CD8-positive, alpha-beta memory T cell (primary cell): ENCODE results near the gene PGM2. TPM values are rescaled to one million over a fixed set of nuclear protein-coding genes. Genes with fewer than 3 reads are reported as not detected.

Source experiments
- CTCF ChIA-PET: fragments of 350-600 bp; sonication (Branson Sonifier 250); formaldehyde crosslinking; loops from one replicate; lab custom pipeline; 2021; ENCODE audit warnings: antibody characterized with exemption; lab: Charles Lee
- POLR2A ChIA-PET: fragments of 350-600 bp; sonication (Branson Sonifier 250); formaldehyde crosslinking; loops from one replicate; lab custom pipeline; 2021; ENCODE audit warnings: antibody characterized with exemption; lab: Charles Lee
- DNase-seq, 5 donors: peaks; one replicate each; pipeline versions ENCODE4 v3.0.0 to v3.0.0-alpha.2; 2020 to 2022; ENCODE audit warnings: mixed read lengths in 1 of 5
- H3K27ac ChIP-seq: one replicate; pipeline ENCODE4 v1.7.0; 2013; ENCODE audit warnings: low read depth, mild to moderate bottlenecking, low read length, moderate library complexity
- H3K27me3 ChIP-seq: 2 replicates; pipeline ENCODE4 v1.7.0; 2013; ENCODE audit warnings: low read length, mild to moderate bottlenecking; ENCODE audit not compliant: insufficient read depth, poor library complexity, severe bottlenecking
- H3K36me3 ChIP-seq: 2 replicates; pipeline ENCODE4 v1.7.0; 2013; ENCODE audit warnings: mild to moderate bottlenecking, low read length, moderate library complexity; ENCODE audit not compliant: insufficient read depth
- H3K4me1 ChIP-seq: 2 replicates; pipeline ENCODE4 v1.7.0; 2013; ENCODE audit warnings: mild to moderate bottlenecking, low read length, moderate library complexity; ENCODE audit not compliant: insufficient read depth
- H3K4me3 ChIP-seq: 2 replicates; pipeline ENCODE4 v1.7.0; 2013; ENCODE audit warnings: mild to moderate bottlenecking, low read length
- H3K9me3 ChIP-seq: 2 replicates; pipeline ENCODE4 v1.7.0; 2013; ENCODE audit warnings: mild to moderate bottlenecking, low read length
- H3K27ac Mint-ChIP-seq, 8 donors: one replicate each; pipeline ENCODE4 v1.8.0; 2020 to 2021; ENCODE audit warnings: mixed read lengths in 8 of 8, mild to moderate bottlenecking in 6 of 8, inconsistent platforms in 3 of 8, moderate library complexity in 3 of 8
- H3K27me3 Mint-ChIP-seq, 2 donors: one replicate each; pipeline ENCODE4 v1.8.0; 2020 to 2021; ENCODE audit warnings: mixed read lengths in 2 of 2, mild to moderate bottlenecking in 1 of 2, moderate library complexity in 1 of 2
- H3K36me3 Mint-ChIP-seq, 3 donors: one replicate each; pipeline ENCODE4 v1.8.0; 2020 to 2021; ENCODE audit warnings: mixed read lengths in 3 of 3, inconsistent platforms in 1 of 3, mild to moderate bottlenecking in 1 of 3
- H3K4me1 Mint-ChIP-seq, 3 donors: one replicate each; pipeline ENCODE4 v1.8.0; 2020 to 2021; ENCODE audit warnings: mixed read lengths in 3 of 3, inconsistent platforms in 1 of 3, mild to moderate bottlenecking in 1 of 3
- H3K4me3 Mint-ChIP-seq, 7 donors: one replicate each; pipeline ENCODE4 v1.8.0; 2020 to 2021; ENCODE audit warnings: mixed read lengths in 7 of 7, mild to moderate bottlenecking in 6 of 7, moderate library complexity in 4 of 7, inconsistent platforms in 2 of 7
- H3K9me3 Mint-ChIP-seq, 5 donors: one replicate each; pipeline ENCODE4 v1.8.0; 2020 to 2022; ENCODE audit warnings: mixed read lengths in 5 of 5, mild to moderate bottlenecking in 3 of 5, moderate library complexity in 2 of 5, inconsistent platforms in 1 of 5
- polyA plus RNA-seq: library from polyadenylated mRNA; unstranded; fragments of 300-500 nt; fragmentation: Illumina TruSeq; gene quantifications from one replicate; pipeline ENCODE4 v1.2.3, GENCODE V29; 2021
- total RNA-seq, 2 experiments: library from RNA; stranded (reverse); gene quantifications; one replicate each; pipeline ENCODE4 v1.2.3, GENCODE V29; 2021

The PGM2 gene
- total and polyA plus RNA-seq, 3 experiments from 2014 or later, result 18.1 to 65.9 (median 62.3) TPM

GRCh38 chr4:37882665-37883296 lies 56.3 kb downstream of the PGM2 start:
- POLR2A ChIA-PET, result no interaction called here
- no peak for DNase-seq
- H3K4me3 Mint-ChIP-seq, result no peak overlapping the region

GRCh38 chr4:37884855-37885487 lies 58.5 kb downstream of the PGM2 start:
- Mint-ChIP-seq H3K9me3 (no peaks in the 10 kb centered on the region), H3K27me3 (no peaks in the 10 kb centered on the region), H3K4me3 (peak overlapping the region in 1 of 7 donors; percentile 7), H3K4me1 (peaks cover 0 to 12% (median 5%) of the 10 kb centered on the region in 3 donors), H3K36me3 (no peaks in the 10 kb centered on the region), H3K27ac (no peak overlapping the region)
- POLR2A ChIA-PET, result no interaction called here
- no peaks in the 10 kb centered on the region for H3K27me3 ChIP-seq
- no peaks in the 10 kb centered on the region for H3K36me3 ChIP-seq
- CTCF ChIA-PET, result no interaction called here
- H3K9me3 ChIP-seq, result no peaks in the 10 kb centered on the region
- DNase-seq, result no peak
- no peaks in the 10 kb centered on the region for H3K4me1 ChIP-seq
- no peak overlapping the region for H3K27ac ChIP-seq
- H3K4me3 ChIP-seq, result no peak overlapping the region

More at GRCh38 chr4:37882665-37883296, 56.3 kb downstream of the PGM2 start:
- H3K4me1 Mint-ChIP-seq, result no peaks in the 10 kb centered on the region
- H3K36me3 Mint-ChIP-seq, result no peaks in the 10 kb centered on the region
- no peak overlapping the region for H3K27ac Mint-ChIP-seq
- no peaks in the 10 kb centered on the region for H3K4me1 ChIP-seq
- no peak overlapping the region for H3K27ac ChIP-seq
- H3K9me3 ChIP-seq, result no peaks in the 10 kb centered on the region
- H3K9me3 Mint-ChIP-seq, result no peaks in the 10 kb centered on the region
- no peak overlapping the region for H3K4me3 ChIP-seq
- CTCF ChIA-PET, result no interaction called here
- H3K27me3 ChIP-seq, result no peaks in the 10 kb centered on the region
- no peaks in the 10 kb centered on the region for H3K27me3 Mint-ChIP-seq
- no peaks in the 10 kb centered on the region for H3K36me3 ChIP-seq

- no peak overlapping the region for H3K4me3 ChIP-seq
- H3K27ac ChIP-seq, result no peak overlapping the region
- ChIA-PET POLR2A (no interaction called here), CTCF (no interaction called here)
- no peak for DNase-seq
- Mint-ChIP-seq H3K9me3 (no peaks in the 10 kb centered on the region), H3K4me1 (peaks cover 0 to 12% (median 5%) of the 10 kb centered on the region in 3 donors), H3K27ac (no peak overlapping the region), H3K36me3 (no peaks in the 10 kb centered on the region), H3K27me3 (no peaks in the 10 kb centered on the region), H3K4me3 (no peak overlapping the region)
- H3K36me3 ChIP-seq, result no peaks in the 10 kb centered on the region
- no peaks in the 10 kb centered on the region for H3K9me3 ChIP-seq
- H3K4me1 ChIP-seq, result no peaks in the 10 kb centered on the region
- no peaks in the 10 kb centered on the region for H3K27me3 ChIP-seq
Measured at GRCh38 chr4:37885496-37885895, 59.0 kb downstream of the PGM2 start.

GRCh38 chr4:37889849-37890800 lies 63.6 kb downstream of the PGM2 start:
- H3K4me3 ChIP-seq, result peak overlapping the region; percentile 78
- peaks cover 19% of the 10 kb centered on the region for H3K4me1 ChIP-seq
- CTCF ChIA-PET, result interaction anchor here (0.9 to 2.6 kb wide), 4 partner anchors 63 to 146 kb away, joined by 3 to 7 read pairs (median 6); partner anchors contain the start of gene PGM2
- Mint-ChIP-seq H3K36me3 (peaks cover 0 to 7% (median 1%) of the 10 kb centered on the region in 3 donors), H3K4me1 (peaks cover 18 to 41% (median 37%) of the 10 kb centered on the region in 3 donors), H3K27ac (peak overlapping the region in 3 of 8 donors; percentile 38 to 63 (median 54)), H3K4me3 (peak overlapping the region; percentile 67 to 93 (median 75)), H3K27me3 (no peaks in the 10 kb centered on the region), H3K9me3 (no peaks in the 10 kb centered on the region)
- DNase-seq, result peak in 3 of 5 donors; percentile 3 to 56 (median 29)
- no peaks in the 10 kb centered on the region for H3K27me3 ChIP-seq
- H3K9me3 ChIP-seq, result no peaks in the 10 kb centered on the region
- POLR2A ChIA-PET, result interaction anchor here (0.6 to 1.1 kb wide), 3 partner anchors 63 to 1742 kb away, joined by 3 to 6 read pairs (median 4); no protein-coding TSS in a partner anchor
- H3K36me3 ChIP-seq, result no peaks in the 10 kb centered on the region
- H3K27ac ChIP-seq, result no peak overlapping the region

- DNase-seq, result peak in 1 of 5 donors; percentile 12
- POLR2A ChIA-PET, result interaction anchor here (0.5 to 1.1 kb wide), 5 partner anchors 16 to 1741 kb away, joined by 3 to 6 read pairs (median 4); no protein-coding TSS in a partner anchor
- H3K9me3 ChIP-seq, result no peaks in the 10 kb centered on the region
Measured at GRCh38 chr4:37890801-37891259, 64.3 kb downstream of the PGM2 start, which contains the start of gene TBC1D1. Gene TBC1D1 (plus strand): TSS chr4:37891084. CDS start chr4:37902096, 11,012 bp downstream.

GRCh38 chr4:37891260-37892159 lies 65.0 kb downstream of the PGM2 start:
- H3K4me1 ChIP-seq, result peaks cover 23% of the 10 kb centered on the region
- peak overlapping the region; percentile 53 for H3K27ac ChIP-seq
- Mint-ChIP-seq H3K4me3 (peak overlapping the region; percentile 93 to 99 (median 98)), H3K36me3 (peaks cover 0 to 12% (median 1%) of the 10 kb centered on the region in 3 donors), H3K4me1 (peaks cover 31 to 53% (median 50%) of the 10 kb centered on the region in 3 donors), H3K9me3 (no peaks in the 10 kb centered on the region), H3K27ac (peak overlapping the region; percentile 83 to 99 (median 95)), H3K27me3 (no peaks in the 10 kb centered on the region)
- DNase-seq, result peak; percentile 41 to 71 (median 64)
- no peaks in the 10 kb centered on the region for H3K36me3 ChIP-seq
- no peaks in the 10 kb centered on the region for H3K9me3 ChIP-seq
- POLR2A ChIA-PET, result interaction anchor here (0.5 to 1.1 kb wide), 4 partner anchors 15 to 64 kb away, joined by 3 to 5 read pairs (median 4); no protein-coding TSS in a partner anchor
- H3K27me3 ChIP-seq, result no peaks in the 10 kb centered on the region
- H3K4me3 ChIP-seq, result peak overlapping the region; percentile 78
- CTCF ChIA-PET, result interaction anchor here (0.6 to 2.6 kb wide), 10 partner anchors 10 to 144 kb away, joined by 3 to 7 read pairs (median 4); partner anchors contain the start of gene PGM2

More at GRCh38 chr4:37890801-37891259, 64.3 kb downstream of the PGM2 start, which contains the start of gene TBC1D1:
- CTCF ChIA-PET, result interaction anchor here (0.7 to 2.6 kb wide), 7 partner anchors 10 to 145 kb away, joined by 3 to 7 read pairs (median 4); partner anchors contain the start of gene PGM2
- Mint-ChIP-seq H3K36me3 (peaks cover 0 to 10% (median 1%) of the 10 kb centered on the region in 3 donors), H3K27me3 (no peaks in the 10 kb centered on the region), H3K4me3 (peak within 1 kb of the TSS; percentile 93 to 99 (median 98)), H3K27ac (peak within 1 kb of the TSS; percentile 83 to 99 (median 95)), H3K4me1 (peaks cover 24 to 46% (median 43%) of the 10 kb centered on the region in 3 donors), H3K9me3 (no peaks in the 10 kb centered on the region)
- H3K27me3 ChIP-seq, result no peaks in the 10 kb centered on the region
- peaks cover 21% of the 10 kb centered on the region for H3K4me1 ChIP-seq
- peak within 1 kb of the TSS; percentile 78 for H3K4me3 ChIP-seq
- no peaks in the 10 kb centered on the region for H3K36me3 ChIP-seq
- peak within 1 kb of the TSS; percentile 53 for H3K27ac ChIP-seq
